Measurements from ENCODE around the gene CBR3.

- TF ChIP-seq CTCF (IDR thresholded peaks at IDR 0.05), result no peak
- TF ChIP-seq POLR2A (IDR thresholded peaks at IDR 0.05), result no peak
These were observed 59.1 kb downstream of the CBR3 start for GRCh38 chr21:36194024-36194423.

Measured in right lobe of liver (tissue), 4 donors.